GM12872 (cell line): Measurements from ENCODE around the gene RAB36.

Source experiments
- TF ChIP-seq, protein P1 (sequence below): IDR thresholded peaks from 3 replicates; pipeline ENCODE4 v1.5.1; 2011; ENCODE audit warnings: low read depth, mild to moderate bottlenecking, low read length, moderate library complexity; ENCODE audit not compliant: insufficient read depth

The RAB36 gene

DNA sequence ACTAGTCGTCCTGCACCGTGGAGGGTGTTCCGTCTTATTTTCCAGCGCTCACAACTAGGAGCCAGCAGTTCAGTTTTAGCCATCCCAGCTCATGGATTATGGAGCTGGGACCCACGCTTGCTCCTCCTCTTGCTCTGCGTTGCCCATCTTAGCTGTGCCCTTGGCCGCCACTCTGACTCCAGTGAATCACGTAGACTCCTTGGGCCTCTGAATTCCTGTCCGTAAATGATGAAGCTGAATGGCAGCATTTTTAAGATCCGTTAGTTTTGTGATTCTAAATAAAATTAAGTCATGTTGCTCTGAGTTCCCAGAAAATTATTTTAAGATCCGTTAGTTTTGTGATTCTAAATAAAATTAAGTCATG lies 58.8 kb downstream of the RAB36 start:
- TF ChIP-seq, protein P1, sequence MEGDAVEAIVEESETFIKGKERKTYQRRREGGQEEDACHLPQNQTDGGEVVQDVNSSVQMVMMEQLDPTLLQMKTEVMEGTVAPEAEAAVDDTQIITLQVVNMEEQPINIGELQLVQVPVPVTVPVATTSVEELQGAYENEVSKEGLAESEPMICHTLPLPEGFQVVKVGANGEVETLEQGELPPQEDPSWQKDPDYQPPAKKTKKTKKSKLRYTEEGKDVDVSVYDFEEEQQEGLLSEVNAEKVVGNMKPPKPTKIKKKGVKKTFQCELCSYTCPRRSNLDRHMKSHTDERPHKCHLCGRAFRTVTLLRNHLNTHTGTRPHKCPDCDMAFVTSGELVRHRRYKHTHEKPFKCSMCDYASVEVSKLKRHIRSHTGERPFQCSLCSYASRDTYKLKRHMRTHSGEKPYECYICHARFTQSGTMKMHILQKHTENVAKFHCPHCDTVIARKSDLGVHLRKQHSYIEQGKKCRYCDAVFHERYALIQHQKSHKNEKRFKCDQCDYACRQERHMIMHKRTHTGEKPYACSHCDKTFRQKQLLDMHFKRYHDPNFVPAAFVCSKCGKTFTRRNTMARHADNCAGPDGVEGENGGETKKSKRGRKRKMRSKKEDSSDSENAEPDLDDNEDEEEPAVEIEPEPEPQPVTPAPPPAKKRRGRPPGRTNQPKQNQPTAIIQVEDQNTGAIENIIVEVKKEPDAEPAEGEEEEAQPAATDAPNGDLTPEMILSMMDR, result no peak

DNA sequence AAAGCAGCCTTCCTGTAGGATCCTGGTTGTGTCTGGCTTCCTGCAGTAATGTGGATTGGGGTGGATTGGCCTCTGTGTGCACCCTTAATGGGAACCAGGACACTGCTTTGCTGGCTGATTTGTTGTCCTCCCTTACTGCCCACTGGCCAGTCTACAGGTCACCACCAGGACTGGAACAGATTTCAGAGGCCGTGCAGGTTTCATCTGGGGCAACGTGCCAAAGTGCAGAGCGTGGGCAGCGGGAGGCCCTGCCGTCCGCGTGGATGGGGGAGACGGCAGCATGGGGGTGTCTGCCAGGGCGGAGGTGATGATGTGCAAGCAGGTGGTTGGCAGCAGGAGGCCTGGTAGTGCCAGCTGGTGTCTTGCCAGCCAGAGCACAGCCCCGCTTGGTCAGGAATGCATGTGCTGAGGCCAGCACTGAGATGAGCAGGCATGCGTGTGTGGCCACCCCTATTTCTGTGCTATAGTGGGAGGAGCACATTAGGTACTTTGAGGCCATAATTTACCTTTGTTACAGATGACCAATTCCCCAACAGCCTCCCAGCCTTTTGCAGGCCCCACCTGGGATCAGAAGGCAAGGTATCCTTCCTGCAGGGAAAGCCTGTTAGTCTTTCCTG lies 59.4 kb downstream of the RAB36 start:
- TF ChIP-seq, protein P1, result no peak

DNA sequence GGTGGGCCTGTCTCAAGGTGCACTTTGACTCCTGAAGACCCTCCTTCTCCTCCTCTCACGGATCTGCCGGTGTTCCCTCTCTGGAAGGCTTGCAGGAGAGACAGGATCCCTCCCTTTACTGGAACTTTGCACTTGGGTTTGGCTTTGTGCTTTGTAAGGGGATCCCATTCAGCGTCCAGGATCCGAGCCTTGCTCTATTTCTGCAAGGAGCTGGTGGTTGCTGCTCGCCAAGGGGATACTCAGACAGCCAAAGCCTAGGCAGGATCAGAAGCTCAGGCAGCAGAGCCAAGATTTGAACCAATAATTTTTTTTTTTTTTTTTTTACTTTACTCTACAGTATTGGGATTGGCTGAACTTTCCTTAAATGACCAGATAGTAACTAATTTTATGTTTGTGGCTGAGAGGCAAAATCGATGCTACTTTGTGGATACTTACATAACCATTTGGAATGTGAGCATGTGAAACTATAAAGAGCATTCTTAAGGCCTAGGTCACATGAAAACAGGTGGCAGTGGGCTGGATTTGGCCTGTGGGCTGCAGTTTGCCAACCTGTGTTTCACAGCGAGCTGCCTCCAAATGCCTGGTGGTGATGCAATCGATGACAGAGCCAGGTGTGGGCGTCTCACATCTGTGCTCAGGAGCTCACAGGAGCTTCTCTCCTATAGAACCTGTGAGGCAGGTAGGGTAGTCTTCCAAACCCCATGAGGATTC lies 60.2 kb downstream of the RAB36 start:
- TF ChIP-seq, protein P1, result no peak

DNA sequence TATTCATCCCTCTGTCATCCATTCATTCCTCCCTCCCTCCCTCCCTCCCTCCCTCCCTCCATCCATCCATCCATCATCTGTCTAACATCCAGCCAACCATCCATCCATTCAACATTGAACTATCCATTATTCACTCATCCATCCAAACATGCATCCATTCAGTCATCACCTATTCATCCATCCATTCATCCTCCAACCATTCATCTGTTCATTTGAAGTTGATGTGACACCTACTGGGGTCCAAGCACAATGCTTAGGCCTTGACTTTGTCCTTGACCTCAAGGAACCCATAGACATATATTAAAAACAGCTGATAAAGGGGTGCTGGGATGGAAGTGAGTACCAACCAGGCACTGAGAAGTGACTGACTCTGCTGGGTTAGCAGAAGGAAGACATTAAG lies 61.6 kb downstream of the RAB36 start:
- TF ChIP-seq, protein P1, result no peak

DNA sequence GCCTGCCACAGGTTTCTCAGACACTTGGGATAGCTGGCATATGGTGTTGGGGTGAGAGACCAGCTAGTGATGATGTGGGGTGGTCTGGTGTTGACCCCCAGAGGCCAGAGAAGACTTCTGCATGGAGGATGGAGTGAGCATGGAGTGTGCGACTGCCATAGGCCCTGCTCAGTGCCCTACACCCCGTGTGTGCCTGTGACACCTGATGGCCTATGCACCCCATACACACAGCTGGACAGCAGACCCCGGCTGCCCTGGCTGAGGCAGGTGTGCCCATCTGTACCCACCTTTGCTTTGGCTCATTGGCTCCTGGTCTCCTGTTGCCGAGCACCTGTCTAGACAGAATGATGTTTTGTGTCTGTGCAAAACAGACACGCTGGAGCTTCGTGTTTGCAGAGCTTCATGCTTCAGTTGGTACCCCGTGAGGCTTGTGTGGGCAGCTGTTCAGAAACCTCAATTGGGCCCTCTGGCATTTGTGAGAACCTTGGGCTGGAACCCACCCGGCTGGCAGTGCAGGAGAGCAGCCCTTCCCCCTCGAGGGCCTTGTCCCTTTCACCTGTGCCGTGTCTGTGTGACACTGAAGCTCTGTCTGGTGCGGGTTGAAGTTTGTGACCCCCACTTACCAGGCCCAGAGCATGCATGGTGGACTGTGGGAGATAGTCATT lies 62.6 kb downstream of the RAB36 start:
- TF ChIP-seq, protein P1, result no peak

DNA sequence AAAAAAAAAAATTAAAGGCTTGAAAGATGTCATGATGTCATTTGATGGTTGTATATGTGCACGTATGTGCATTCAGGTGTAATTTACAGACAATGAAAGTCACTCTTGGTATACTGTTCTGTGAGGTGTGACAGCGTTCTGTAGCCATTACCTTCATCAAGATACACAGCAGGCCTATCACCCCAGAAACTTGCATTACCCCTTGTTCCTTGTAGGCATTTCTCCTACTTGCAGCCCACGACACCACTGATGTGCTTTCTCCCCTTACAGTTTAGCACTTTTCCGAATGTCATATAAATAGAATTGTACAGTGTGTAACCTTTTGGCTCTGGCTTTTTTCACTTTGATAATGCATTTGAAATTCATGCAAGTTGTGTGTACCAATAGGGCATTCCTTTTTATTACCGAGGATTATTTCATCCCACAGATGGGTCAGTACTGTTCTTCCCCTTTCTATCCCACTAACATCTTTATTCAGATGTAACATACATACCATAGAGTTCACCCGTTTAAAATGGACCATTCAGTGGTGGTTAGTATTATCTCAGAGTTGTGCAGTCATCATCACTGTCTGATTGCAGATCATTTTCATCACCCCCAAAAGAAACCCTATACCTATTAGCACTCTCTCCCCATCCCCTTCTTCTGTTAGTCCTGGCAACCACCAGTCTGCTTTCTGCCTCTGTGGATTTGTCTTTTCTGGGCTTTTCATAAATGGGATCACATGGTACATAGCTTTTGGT lies 65.3 kb downstream of the RAB36 start:
- TF ChIP-seq, protein P1, result no peak

DNA sequence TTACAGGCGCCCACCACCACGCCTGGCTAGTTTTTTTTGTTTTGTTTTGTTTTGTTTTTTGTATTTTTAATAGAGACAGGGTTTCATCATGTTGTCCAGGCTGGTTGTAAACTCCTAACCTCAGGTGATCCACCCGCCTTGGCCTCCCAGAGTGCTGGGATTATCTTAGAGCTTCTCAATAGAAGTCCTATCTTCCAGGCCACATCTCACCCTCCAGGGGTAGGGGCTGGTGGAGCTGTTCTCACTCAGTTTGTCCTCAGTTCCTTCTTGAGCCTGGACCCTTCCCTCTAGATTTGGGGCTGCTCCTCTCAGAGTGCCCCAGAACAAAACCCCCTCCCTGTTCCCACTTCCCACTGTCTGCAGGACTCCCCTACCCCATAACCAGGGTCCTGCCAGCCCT lies 66.3 kb downstream of the RAB36 start:
- TF ChIP-seq, protein P1, result no peak
